HG02885 (cell line): Measurements from ENCODE around the gene SPECC1L.

Experiments
- ATAC-seq: cut with Tn5 transposase; IDR thresholded peaks from one replicate; pipeline ENCODE4 v1.9.1; 2021; ENCODE audit warnings: mild to moderate bottlenecking; ENCODE audit not compliant: unreplicated experiment, poor library complexity

SPECC1L gene

GRCh38 chr22:24434471-24435322, 164.1 kb downstream of the SPECC1L start:
- ATAC-seq = peak; percentile 45

GRCh38 chr22:24435323-24435645, 164.7 kb downstream of the SPECC1L start:
- ATAC-seq = no peak

GRCh38 chr22:24435861-24436371, 165.3 kb downstream of the SPECC1L start:
- no peak for ATAC-seq

- no peak for ATAC-seq
Measured at GRCh38 chr22:24436553-24436952, 165.9 kb downstream of the SPECC1L start.

- ATAC-seq = no peak
Measured at GRCh38 chr22:24437091-24437490, 166.5 kb downstream of the SPECC1L start.

GRCh38 chr22:24437741-24438328, 167.2 kb downstream of the SPECC1L start:
- peak; percentile 44 for ATAC-seq

- ATAC-seq = no peak
Measured at GRCh38 chr22:24440270-24440717, 169.7 kb downstream of the SPECC1L start.

- no peak for ATAC-seq
Measured at GRCh38 chr22:24440718-24441405, 170.2 kb downstream of the SPECC1L start.

GRCh38 chr22:24441406-24442351, 171.0 kb downstream of the SPECC1L start:
- ATAC-seq = no peak

GRCh38 chr22:24442352-24442744, 171.7 kb downstream of the SPECC1L start:
- no peak for ATAC-seq

GRCh38 chr22:24443668-24444067, 173.0 kb downstream of the SPECC1L start:
- no peak for ATAC-seq

GRCh38 chr22:24444251-24444650, 173.6 kb downstream of the SPECC1L start:
- no peak for ATAC-seq

- ATAC-seq = no peak
Measured at GRCh38 chr22:24444729-24445466, 174.3 kb downstream of the SPECC1L start.

GRCh38 chr22:24445481-24446259, 175.0 kb downstream of the SPECC1L start:
- ATAC-seq = no peak

- ATAC-seq = no peak
Measured at GRCh38 chr22:24446260-24446611, 175.6 kb downstream of the SPECC1L start.

GRCh38 chr22:24450610-24451009, 180.0 kb downstream of the SPECC1L start:
- ATAC-seq = no peak

GRCh38 chr22:24451162-24451561, 180.5 kb downstream of the SPECC1L start:
- ATAC-seq = no peak

- ATAC-seq = no peak
Measured at GRCh38 chr22:24453853-24454252, 183.2 kb downstream of the SPECC1L start.

GRCh38 chr22:24455039-24455438, 184.4 kb downstream of the SPECC1L start:
- ATAC-seq = no peak
